ENCODE results near the gene TMOD1.

GRCh38 chr9:97564291-97565175 lies 63.1 kb downstream of the TMOD1 start:
- no peak for TF ChIP-seq REST (IDR thresholded peaks at IDR 0.05; ENCODE audit: insufficient read depth in 1 of 2, low read depth in 2 of 2, low read length in 2 of 2)
- TF ChIP-seq POLR2AphosphoS5 (IDR thresholded peaks at IDR 0.05; ENCODE audit: low read depth, low read length), result no peak

All from PFSK-1 (cell line).